Tibial nerve (tissue), 4 donors: Measurements from ENCODE around the gene MEX3C. TPM values are rescaled to one million over a fixed set of nuclear protein-coding genes. Genes with fewer than 3 reads are reported as not detected.

Experiments
- DNase-seq, 2 donors: peaks; one replicate each; pipeline ENCODE4 v3.0.0-alpha.2; 2019; ENCODE audit warnings: low spot score in 2 of 2
- H3K27ac ChIP-seq, 4 donors: fragments of 200-600 bp; sonication (generic) in 3 of 4; one replicate each; pipeline ENCODE4 v1.5.1; 2017 to 2019; ENCODE audit warnings: mild to moderate bottlenecking in 1 of 4
- H3K27me3 ChIP-seq, 2 donors: fragments of 200-600 bp; sonication (generic) in 1 of 2; one replicate each; pipeline versions ENCODE4 v1.5.1 to v1.6.0; 2017 to 2019
- H3K36me3 ChIP-seq, 3 donors: fragments of 200-600 bp; sonication (generic); one replicate each; pipeline ENCODE4 v1.5.1; 2018 to 2019
- H3K4me1 ChIP-seq, 4 donors: fragments of 200-600 bp; sonication (generic) in 3 of 4; one replicate each; pipeline ENCODE4 v1.5.1; 2017 to 2019
- H3K4me3 ChIP-seq, 4 donors: fragments of 200-600 bp; sonication (generic) in 3 of 4; one replicate each; pipeline ENCODE4 v1.5.1; 2017 to 2019; ENCODE audit warnings: mild to moderate bottlenecking in 1 of 4, moderate library complexity in 1 of 4
- H3K9me3 ChIP-seq, 4 donors: fragments of 200-600 bp; sonication (generic) in 3 of 4; one replicate each; pipeline ENCODE4 v1.5.1; 2017 to 2019
- EP300 ChIP-seq, 2 donors: sonication (generic); formaldehyde crosslinking; IDR thresholded peaks; one replicate each; pipeline ENCODE4 v1.6.1; 2017; ENCODE audit warnings: antibody characterized with exemption in 2 of 2, mild to moderate bottlenecking in 1 of 2
- POLR2A ChIP-seq, 2 donors: fragments of 450-650 bp; IDR thresholded peaks; one replicate each; pipeline ENCODE4 v1.6.1; 2017; ENCODE audit warnings: antibody characterized with exemption in 2 of 2, mild to moderate bottlenecking in 2 of 2, moderate library complexity in 2 of 2
- WGBS, 2 donors: methylation state at CpG; one replicate each; pipeline ENCODE4 v1.1.5; 2018; 5-methylcytosine and 5-hydroxymethylcytosine counted together
- total RNA-seq, 4 donors: library from RNA; depleted of rRNA; stranded (reverse); fragments of >200 nt; gene quantifications; one replicate each; pipeline ENCODE4 v1.1.0, GENCODE V29; 2016
- TF ChIP-seq, protein P1 (sequence below), 5 experiments: fragments of 200-600 bp in 3 of 5; fragments of 450-650 bp in 2 of 5; sonication (generic) in 3 of 5; IDR thresholded peaks; one replicate each; pipeline ENCODE4 v1.5.1; 2016 to 2019; ENCODE audit warnings: antibody characterized with exemption in 5 of 5, mild to moderate bottlenecking in 3 of 5, moderate library complexity in 2 of 5

MEX3C gene
- total RNA-seq, 4 donors from 2014 or later: 24.0 to 32.8 (median 28.5) TPM

DNA sequence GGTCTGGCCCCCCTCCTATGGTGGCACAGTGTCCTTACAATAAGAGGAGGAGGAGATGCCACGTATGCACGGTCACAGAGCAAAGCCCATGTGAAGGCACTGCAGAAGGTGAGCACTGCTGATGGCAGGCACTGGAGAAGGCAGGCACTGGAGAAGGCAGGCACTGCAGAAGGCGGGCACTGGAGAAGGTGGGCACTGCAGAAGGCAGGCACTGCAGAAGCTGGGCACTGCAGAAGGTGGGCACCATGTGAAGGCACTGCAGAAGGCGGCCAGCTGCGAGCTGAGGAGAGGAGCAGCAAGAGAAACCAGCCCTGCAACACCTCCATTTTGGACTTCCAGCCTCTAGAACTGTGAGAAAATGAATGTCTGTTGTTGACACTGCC lies 46.3 kb downstream of the MEX3C start:
- no peaks in the 10 kb centered on the region for H3K27me3 ChIP-seq
- H3K9me3 ChIP-seq: peaks cover 0 to 9% (median 0%) of the 10 kb centered on the region in 4 donors
- TF ChIP-seq POLR2A (IDR thresholded peaks at IDR 0.05) (no peak), EP300 (IDR thresholded peaks at IDR 0.05) (no peak)
- TF ChIP-seq, protein P1, sequence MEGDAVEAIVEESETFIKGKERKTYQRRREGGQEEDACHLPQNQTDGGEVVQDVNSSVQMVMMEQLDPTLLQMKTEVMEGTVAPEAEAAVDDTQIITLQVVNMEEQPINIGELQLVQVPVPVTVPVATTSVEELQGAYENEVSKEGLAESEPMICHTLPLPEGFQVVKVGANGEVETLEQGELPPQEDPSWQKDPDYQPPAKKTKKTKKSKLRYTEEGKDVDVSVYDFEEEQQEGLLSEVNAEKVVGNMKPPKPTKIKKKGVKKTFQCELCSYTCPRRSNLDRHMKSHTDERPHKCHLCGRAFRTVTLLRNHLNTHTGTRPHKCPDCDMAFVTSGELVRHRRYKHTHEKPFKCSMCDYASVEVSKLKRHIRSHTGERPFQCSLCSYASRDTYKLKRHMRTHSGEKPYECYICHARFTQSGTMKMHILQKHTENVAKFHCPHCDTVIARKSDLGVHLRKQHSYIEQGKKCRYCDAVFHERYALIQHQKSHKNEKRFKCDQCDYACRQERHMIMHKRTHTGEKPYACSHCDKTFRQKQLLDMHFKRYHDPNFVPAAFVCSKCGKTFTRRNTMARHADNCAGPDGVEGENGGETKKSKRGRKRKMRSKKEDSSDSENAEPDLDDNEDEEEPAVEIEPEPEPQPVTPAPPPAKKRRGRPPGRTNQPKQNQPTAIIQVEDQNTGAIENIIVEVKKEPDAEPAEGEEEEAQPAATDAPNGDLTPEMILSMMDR (IDR thresholded peaks at IDR 0.05): no peak
- H3K36me3 ChIP-seq: no peaks in the 10 kb centered on the region
- H3K4me3 ChIP-seq: no peak overlapping the region
- no peak for DNase-seq
- no peaks in the 10 kb centered on the region for H3K4me1 ChIP-seq
- WGBS, 2 donors: 71 to 82% methylated on average over 5 of the region's 5 CpGs
- H3K27ac ChIP-seq: no peak overlapping the region

DNA sequence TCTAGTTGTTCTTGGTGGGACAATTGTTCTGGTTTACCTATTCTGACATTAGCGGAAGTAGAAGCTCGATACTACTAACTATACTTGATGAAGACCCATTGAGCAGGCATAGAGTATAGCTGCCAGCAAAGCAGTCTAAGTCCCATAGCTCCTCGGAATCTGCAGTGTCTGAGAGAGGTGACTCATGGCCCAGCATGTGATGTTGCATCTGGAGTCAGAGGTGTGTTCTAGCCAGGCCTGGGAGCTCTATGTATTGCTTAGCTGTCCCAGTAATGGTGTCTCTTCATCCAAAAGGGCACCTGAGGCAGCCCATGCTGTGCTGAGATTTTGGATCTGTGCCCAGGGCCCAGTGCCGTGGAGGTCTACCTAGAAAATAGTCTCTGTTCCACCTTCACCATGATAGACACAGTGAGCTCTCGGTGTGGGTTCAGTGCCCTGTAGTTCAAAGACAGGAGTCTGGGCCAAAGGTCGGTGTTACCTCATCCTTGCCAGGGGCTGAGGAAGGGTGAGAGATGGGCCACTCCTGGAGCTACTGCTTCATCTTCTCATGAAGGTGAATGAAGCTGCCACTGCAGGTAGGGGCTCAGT lies 47.3 kb downstream of the MEX3C start:
- H3K4me1 ChIP-seq: no peaks in the 10 kb centered on the region
- WGBS, 2 donors: 91 to 94% methylated on average over 6 of the region's 6 CpGs
- no peak overlapping the region for H3K4me3 ChIP-seq
- H3K27ac ChIP-seq: no peak overlapping the region
- DNase-seq: no peak
- TF ChIP-seq, protein P1 (IDR thresholded peaks at IDR 0.05): no peak
- TF ChIP-seq POLR2A (IDR thresholded peaks at IDR 0.05) (no peak), EP300 (IDR thresholded peaks at IDR 0.05) (no peak)
- H3K27me3 ChIP-seq: no peaks in the 10 kb centered on the region
- no peaks in the 10 kb centered on the region for H3K36me3 ChIP-seq
- peaks cover 0 to 9% (median 0%) of the 10 kb centered on the region in 4 donors for H3K9me3 ChIP-seq

DNA sequence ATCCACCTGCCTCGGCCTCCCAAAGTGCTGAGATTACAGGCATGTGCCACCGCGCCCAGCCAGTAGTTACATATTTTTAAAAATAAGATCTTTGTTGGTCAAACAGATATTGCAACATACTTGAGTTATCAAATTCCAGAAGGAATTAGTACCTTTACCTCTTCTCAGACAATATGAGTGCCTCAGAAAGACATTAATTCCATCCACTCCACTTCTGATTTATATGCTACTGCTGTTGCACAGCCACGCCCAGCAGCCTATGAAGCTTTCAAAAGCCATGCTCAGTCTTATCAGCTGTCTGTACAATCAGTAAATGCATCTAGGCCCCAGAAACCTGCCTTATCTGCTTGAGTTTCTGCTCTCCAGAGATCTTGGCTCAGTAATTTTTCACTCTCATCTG lies 47.8 kb downstream of the MEX3C start:
- H3K36me3 ChIP-seq: no peaks in the 10 kb centered on the region
- H3K27ac ChIP-seq: no peak overlapping the region
- 97% methylated on average over 4 of the region's 4 CpGs for WGBS, 2 donors
- no peaks in the 10 kb centered on the region for H3K27me3 ChIP-seq
- no peak overlapping the region for H3K4me3 ChIP-seq
- no peaks in the 10 kb centered on the region for H3K4me1 ChIP-seq
- TF ChIP-seq, protein P1 (IDR thresholded peaks at IDR 0.05): no peak
- no peak for TF ChIP-seq EP300 (IDR thresholded peaks at IDR 0.05)
- TF ChIP-seq POLR2A (IDR thresholded peaks at IDR 0.05): no peak
- peaks cover 0 to 9% (median 0%) of the 10 kb centered on the region in 4 donors for H3K9me3 ChIP-seq
- DNase-seq: no peak

DNA sequence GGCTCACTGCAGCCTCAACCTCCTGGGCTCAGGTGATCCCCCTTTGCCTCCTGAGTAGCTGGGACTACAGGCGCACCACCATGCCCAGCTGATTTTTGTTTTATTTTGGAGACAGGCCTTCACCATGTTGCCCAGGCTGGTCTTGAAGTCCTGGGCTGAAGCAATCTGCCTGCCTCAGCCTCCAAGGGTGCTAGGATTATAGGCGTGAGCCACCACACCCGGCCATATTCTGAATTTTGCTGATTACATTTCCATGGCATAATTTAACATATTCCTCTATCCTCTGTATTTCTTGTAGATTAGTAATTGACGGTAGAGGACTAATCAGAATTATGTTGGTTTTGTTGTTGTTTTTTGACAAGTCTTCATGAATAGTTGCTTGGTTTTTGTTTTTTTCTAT lies 50.6 kb downstream of the MEX3C start:
- no peaks in the 10 kb centered on the region for H3K4me1 ChIP-seq
- H3K27me3 ChIP-seq: no peaks in the 10 kb centered on the region
- WGBS, 2 donors: 96 to 98% methylated on average over 4 of the region's 4 CpGs
- no peak overlapping the region for H3K4me3 ChIP-seq
- DNase-seq: no peak
- H3K9me3 ChIP-seq: peaks cover 0 to 6% (median 0%) of the 10 kb centered on the region in 4 donors
- TF ChIP-seq POLR2A (IDR thresholded peaks at IDR 0.05) (no peak), EP300 (IDR thresholded peaks at IDR 0.05) (no peak)
- TF ChIP-seq, protein P1 (IDR thresholded peaks at IDR 0.05): no peak
- H3K27ac ChIP-seq: no peak overlapping the region
- no peaks in the 10 kb centered on the region for H3K36me3 ChIP-seq

DNA sequence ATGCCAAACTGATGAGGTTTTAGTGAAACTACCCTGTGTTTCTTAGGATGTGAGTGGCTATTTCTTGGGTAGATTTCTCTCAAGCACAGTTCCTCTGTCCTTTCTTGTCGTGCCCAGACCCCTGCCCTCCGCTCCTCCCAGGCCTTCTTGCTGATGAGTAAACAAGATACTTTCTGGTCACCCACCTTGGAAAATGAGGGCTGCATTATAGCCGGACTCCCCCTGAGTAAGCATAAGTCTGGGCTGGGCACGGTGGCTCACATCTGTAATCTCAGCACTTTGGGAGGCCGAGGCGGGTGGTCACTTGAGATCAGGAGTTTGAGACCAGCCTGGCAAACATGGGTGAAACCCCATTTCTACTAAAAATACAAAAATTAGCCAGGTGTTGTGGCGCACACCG lies 58.5 kb downstream of the MEX3C start:
- WGBS, 2 donors: 95 to 97% methylated on average over 8 of the region's 8 CpGs
- no peak for DNase-seq
- no peaks in the 10 kb centered on the region for H3K4me1 ChIP-seq
- TF ChIP-seq POLR2A (IDR thresholded peaks at IDR 0.05) (no peak), EP300 (IDR thresholded peaks at IDR 0.05) (no peak)
- TF ChIP-seq, protein P1 (IDR thresholded peaks at IDR 0.05): no peak
- H3K9me3 ChIP-seq: no peaks in the 10 kb centered on the region
- no peak overlapping the region for H3K4me3 ChIP-seq
- H3K36me3 ChIP-seq: no peaks in the 10 kb centered on the region
- H3K27me3 ChIP-seq: no peaks in the 10 kb centered on the region
- H3K27ac ChIP-seq: no peak overlapping the region
